ENCODE results near the gene PAK4. TPM values are rescaled to one million over a fixed set of nuclear protein-coding genes. Genes with fewer than 3 reads are reported as not detected.
"Not testable (repeated sequence)": the region's sequence is repeated elsewhere in the genome, so short reads cannot be mapped to it uniquely, and the experiment has no call there.

Gene PAK4
- total RNA-seq, 1 donor = 9.0 TPM

DNA sequence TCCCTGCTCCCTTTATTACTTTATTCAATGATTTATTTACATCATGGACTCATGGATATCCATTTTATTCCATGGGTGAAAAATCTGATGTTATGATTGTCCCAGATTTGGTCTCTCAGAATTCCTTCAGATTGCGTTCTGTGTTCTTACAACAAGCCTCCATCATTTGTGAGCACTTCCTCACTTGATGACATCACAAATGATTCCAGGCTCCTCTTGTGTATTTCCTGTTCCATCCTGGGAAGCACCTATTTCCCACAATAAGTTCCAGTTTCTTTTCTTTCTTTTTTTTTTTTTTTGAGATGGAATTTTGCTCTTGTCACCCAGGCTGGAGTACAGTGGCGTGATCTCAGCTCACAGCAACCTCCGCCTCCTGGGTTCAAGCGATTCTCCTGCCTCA is 34.7 kb upstream of the PAK4 start:
- TF ChIP-seq, protein P1, sequence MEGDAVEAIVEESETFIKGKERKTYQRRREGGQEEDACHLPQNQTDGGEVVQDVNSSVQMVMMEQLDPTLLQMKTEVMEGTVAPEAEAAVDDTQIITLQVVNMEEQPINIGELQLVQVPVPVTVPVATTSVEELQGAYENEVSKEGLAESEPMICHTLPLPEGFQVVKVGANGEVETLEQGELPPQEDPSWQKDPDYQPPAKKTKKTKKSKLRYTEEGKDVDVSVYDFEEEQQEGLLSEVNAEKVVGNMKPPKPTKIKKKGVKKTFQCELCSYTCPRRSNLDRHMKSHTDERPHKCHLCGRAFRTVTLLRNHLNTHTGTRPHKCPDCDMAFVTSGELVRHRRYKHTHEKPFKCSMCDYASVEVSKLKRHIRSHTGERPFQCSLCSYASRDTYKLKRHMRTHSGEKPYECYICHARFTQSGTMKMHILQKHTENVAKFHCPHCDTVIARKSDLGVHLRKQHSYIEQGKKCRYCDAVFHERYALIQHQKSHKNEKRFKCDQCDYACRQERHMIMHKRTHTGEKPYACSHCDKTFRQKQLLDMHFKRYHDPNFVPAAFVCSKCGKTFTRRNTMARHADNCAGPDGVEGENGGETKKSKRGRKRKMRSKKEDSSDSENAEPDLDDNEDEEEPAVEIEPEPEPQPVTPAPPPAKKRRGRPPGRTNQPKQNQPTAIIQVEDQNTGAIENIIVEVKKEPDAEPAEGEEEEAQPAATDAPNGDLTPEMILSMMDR (IDR thresholded peaks at IDR 0.05; ENCODE audit: insufficient read depth, low read length) = no peak
- H3K4me3 ChIP-seq (ENCODE audit: low read depth, low read length) = no peak overlapping the region
- no peak for DNase-seq (ENCODE audit: low read depth)

DNA sequence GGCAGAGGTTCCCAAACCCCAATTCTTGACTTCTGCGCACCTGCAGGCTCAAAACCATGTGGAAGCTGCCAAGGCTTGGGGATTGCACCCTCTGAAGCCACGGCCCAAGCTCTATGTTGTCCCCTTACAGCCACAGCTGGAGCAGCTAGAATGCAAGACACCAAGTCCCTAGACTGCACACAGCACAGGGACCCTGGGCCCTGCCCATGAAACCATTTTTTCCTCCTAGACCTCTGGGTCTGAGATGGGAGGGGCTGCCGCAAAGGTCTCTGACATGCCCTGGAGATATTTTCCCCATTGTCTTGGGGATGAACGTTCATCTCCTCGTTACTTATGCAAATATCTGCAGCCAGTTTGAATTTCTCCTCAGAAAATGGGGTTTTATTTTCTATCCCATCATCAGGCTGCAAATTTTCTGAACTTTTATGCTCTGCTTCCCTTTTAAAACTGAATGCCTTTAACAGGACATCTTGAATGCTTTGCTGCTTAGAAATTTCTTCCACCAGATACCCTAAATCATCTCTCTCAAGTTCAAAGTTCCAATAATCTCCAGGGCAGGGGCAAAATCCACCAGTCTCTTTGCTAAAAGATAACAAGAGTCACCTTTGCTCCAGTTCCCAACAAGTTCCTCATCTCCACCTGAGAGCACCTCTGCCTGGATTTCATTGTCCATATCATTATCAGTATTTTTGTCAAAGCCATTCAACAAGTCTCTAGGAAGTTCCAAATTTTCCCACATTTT is 29.6 kb upstream of the PAK4 start:
- not testable (repeated sequence) for DNase-seq (ENCODE audit: low read depth); H3K4me3 ChIP-seq (ENCODE audit: low read depth, low read length)

DNA sequence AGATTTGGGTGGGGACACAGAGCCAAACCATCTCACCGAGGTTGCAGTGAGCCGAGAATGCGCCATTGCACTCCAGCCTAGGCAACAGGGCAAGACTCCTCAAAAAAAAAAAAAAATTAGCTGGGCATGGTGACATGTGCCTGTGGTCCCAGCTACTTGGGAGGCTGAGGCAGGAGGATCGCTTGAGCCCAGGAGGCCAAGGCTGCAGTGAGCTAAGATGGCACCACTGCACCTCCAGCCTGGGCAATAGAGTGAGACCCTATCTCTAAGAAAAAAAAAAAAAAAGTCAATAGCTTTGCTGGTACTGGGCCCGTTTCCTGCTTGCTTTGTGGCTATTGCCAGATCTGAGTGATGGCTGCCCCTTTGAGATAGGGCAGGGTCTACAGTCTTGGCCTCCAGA is 28.3 kb upstream of the PAK4 start:
- TF ChIP-seq, protein P1 (IDR thresholded peaks at IDR 0.05; ENCODE audit: insufficient read depth, low read length) = no peak
- H3K4me3 ChIP-seq (ENCODE audit: low read depth, low read length) = no peak overlapping the region
- no peak for DNase-seq (ENCODE audit: low read depth)

DNA sequence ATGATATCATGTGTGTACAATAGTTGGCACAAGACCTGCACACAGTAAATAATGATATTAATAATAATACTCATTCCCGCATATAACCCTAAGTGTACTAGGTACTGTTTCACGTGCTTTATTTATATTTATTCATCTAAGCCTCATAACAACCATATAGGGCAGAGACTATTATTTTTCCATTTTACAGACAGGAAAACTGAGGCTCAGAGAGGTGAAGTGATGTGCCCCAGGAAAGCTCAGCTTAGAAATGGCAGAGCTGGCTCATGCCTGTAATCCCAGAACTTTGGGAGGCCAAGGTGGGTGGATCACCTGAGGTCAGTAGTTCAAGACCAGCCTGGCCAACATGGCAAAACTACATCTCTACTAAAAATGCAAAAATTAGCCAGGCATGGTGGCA is 27.9 kb upstream of the PAK4 start:
- no peak overlapping the region for H3K4me3 ChIP-seq (ENCODE audit: low read depth, low read length)
- no peak for DNase-seq (ENCODE audit: low read depth)
- TF ChIP-seq, protein P1 (IDR thresholded peaks at IDR 0.05; ENCODE audit: insufficient read depth, low read length) = no peak

DNA sequence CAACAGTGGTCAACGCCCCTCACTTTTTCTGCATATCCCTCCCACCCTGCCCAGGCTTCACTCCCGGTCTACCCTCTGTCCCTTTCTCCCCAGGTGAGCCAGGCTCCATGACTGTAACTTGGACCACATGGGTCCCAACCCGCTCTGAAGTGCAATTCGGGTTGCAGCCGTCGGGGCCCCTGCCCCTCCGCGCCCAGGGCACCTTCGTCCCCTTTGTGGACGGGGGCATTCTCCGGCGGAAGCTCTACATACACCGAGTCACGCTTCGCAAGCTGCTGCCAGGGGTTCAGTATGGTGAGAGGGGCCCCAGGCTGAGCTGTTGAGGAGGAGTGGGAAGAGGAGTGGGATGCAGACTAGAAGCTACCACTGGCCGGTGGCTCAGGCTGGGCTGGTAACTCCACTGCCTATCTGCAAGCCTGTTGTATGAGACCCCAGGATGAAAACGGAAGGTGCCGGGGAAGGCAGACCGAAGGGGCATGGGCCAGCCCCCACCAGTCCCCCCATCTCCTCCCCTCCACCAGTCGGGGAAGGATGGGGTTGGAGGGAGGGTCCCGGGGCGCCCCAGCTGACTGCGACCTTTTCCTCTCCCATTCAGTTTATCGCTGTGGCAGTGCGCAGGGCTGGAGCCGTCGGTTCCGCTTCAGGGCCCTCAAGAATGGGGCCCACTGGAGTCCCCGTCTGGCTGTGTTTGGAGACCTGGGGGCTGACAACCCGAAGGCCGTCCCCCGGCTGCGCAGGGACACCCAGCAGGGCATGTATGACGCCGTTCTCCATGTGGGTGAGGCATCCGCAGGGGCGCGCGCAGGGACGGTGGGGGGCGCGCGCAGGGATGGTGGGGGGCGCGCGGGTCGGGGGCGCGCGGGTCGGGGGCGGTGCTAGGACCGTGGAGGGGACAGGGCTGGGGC is 27.0 kb upstream of the PAK4 start:
- DNase-seq (ENCODE audit: low read depth) = no peak
- TF ChIP-seq, protein P1 (IDR thresholded peaks at IDR 0.05; ENCODE audit: insufficient read depth, low read length) = no peak
- H3K4me3 ChIP-seq (ENCODE audit: low read depth, low read length) = no peak overlapping the region

DNA sequence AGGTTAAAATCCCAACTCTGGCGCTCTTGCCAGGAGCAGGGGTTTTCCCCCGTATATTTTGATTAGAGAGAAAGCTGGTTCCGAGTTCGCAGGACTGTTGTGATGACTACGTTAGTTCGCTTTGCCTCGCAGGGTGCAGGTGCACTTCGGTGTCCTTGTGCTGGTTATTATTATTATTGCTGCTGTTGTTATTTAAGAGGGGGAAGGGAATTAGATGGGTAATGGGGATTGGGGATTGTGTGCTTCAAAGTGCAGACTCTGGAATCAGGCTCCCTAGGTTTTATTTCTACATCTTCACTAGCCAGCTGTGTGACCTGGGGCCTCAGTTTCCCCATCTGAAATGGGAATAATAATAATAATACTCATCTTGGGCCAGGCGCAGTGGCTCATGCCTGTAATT is 26.2 kb upstream of the PAK4 start:
- TF ChIP-seq, protein P1 (IDR thresholded peaks at IDR 0.05; ENCODE audit: insufficient read depth, low read length) = no peak
- no peak overlapping the region for H3K4me3 ChIP-seq (ENCODE audit: low read depth, low read length)
- DNase-seq (ENCODE audit: low read depth) = no peak

DNA sequence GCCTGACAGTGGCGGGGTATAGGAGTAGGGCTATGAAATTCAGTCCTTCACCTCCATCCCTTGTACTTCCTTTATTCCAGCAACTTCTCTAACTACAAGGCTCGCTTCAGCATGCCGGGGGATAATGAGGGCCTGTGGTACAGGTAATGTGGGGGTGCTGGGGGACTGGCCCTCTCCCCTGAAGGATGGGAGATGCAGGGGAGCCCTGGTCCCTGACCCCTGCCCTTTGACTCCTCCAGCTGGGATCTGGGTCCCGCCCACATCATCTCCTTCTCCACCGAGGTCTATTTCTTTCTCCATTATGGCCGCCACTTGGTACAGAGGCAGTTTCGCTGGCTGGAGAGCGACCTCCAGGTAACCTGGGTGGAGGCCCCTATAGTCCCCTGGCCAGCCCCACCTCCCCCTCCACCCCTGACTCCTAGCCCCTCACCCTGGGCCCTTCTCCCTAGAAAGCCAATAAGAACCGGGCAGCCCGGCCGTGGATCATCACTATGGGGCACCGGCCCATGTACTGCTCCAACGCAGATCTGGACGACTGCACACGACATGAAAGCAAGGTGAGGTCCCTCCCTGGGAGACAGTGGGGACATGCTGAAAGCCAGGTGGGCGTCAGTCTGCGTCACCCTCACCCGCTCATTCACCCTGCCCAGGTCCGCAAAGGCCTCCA is 25.0 kb upstream of the PAK4 start:
- TF ChIP-seq, protein P1 (IDR thresholded peaks at IDR 0.05; ENCODE audit: insufficient read depth, low read length) = no peak
- H3K4me3 ChIP-seq (ENCODE audit: low read depth, low read length) = no peak overlapping the region
- DNase-seq (ENCODE audit: low read depth) = no peak

Data from fibroblast of the aortic adventitia (primary cell).